DMS153 treated with DMSO at 0.1 percent for 48 hours (cell line): ENCODE measurements around the gene CDC42BPG.

Experiments
- DNase-seq: peaks from one replicate; lab custom pipeline; 2025; ENCODE audit not compliant: unreplicated experiment; lab: John Stamatoyannopoulos, UW

Gene CDC42BPG, protein sequence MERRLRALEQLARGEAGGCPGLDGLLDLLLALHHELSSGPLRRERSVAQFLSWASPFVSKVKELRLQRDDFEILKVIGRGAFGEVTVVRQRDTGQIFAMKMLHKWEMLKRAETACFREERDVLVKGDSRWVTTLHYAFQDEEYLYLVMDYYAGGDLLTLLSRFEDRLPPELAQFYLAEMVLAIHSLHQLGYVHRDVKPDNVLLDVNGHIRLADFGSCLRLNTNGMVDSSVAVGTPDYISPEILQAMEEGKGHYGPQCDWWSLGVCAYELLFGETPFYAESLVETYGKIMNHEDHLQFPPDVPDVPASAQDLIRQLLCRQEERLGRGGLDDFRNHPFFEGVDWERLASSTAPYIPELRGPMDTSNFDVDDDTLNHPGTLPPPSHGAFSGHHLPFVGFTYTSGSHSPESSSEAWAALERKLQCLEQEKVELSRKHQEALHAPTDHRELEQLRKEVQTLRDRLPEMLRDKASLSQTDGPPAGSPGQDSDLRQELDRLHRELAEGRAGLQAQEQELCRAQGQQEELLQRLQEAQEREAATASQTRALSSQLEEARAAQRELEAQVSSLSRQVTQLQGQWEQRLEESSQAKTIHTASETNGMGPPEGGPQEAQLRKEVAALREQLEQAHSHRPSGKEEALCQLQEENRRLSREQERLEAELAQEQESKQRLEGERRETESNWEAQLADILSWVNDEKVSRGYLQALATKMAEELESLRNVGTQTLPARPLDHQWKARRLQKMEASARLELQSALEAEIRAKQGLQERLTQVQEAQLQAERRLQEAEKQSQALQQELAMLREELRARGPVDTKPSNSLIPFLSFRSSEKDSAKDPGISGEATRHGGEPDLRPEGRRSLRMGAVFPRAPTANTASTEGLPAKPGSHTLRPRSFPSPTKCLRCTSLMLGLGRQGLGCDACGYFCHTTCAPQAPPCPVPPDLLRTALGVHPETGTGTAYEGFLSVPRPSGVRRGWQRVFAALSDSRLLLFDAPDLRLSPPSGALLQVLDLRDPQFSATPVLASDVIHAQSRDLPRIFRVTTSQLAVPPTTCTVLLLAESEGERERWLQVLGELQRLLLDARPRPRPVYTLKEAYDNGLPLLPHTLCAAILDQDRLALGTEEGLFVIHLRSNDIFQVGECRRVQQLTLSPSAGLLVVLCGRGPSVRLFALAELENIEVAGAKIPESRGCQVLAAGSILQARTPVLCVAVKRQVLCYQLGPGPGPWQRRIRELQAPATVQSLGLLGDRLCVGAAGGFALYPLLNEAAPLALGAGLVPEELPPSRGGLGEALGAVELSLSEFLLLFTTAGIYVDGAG (N-terminal part only)

GRCh38 chr11:64844330-64845128 lies at the start of gene CDC42BPG:
TSS of gene CDC42BPG (minus strand) at chr11:64844653. CDS start at chr11:64844569, 84 bp downstream.
- peak; percentile 68 for DNase-seq

- no peak for DNase-seq
Observed at GRCh38 chr11:64893194-64894069, 49.0 kb upstream of the CDC42BPG start.

DNA sequence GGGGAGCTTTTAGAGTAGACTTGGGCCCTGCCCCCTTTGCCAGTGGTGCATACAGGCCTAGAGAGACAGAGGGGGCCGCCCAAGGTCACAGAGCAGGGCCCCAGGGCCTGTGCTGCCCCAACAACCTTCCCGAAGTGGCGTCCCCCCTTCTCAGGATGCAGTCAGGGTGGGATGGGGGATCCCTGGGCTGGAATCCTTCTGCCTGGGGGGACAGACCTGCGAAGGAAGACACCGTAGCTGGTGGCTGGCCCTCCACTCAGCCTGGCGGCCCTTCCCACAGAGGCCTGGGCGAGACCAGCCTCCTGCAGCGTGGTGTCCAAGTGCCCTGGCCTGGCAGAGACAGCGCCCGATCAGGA lies 48.4 kb upstream of the CDC42BPG start:
- no peak for DNase-seq

GRCh38 chr11:64892411-64892831 lies 48.0 kb upstream of the CDC42BPG start:
- no peak for DNase-seq

GRCh38 chr11:64891880-64892279 lies 47.4 kb upstream of the CDC42BPG start:
- DNase-seq: no peak

- no peak for DNase-seq
Observed at GRCh38 chr11:64891215-64891848, 46.9 kb upstream of the CDC42BPG start.

DNA sequence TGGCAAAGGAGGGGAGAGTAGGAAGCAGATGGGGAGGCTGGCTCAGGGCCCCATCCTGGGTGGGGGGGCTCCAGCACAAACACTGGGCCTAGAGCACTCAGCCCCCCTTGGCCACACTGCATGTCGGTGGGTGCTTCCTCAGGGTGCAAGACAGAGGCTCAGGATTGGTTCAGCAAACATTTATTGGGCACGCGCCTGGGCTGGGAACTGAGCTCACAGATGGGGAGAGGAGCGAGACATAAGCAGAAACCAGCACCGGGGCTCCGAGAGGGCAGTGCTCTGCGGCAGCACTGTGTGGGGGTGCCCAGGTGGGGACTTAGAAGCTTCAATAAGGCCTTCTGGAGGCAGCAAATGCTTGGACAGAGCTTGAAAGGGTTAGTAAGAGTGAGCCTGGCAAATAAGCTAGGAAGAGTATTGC lies 46.1 kb upstream of the CDC42BPG start:
- no peak for DNase-seq

DNA sequence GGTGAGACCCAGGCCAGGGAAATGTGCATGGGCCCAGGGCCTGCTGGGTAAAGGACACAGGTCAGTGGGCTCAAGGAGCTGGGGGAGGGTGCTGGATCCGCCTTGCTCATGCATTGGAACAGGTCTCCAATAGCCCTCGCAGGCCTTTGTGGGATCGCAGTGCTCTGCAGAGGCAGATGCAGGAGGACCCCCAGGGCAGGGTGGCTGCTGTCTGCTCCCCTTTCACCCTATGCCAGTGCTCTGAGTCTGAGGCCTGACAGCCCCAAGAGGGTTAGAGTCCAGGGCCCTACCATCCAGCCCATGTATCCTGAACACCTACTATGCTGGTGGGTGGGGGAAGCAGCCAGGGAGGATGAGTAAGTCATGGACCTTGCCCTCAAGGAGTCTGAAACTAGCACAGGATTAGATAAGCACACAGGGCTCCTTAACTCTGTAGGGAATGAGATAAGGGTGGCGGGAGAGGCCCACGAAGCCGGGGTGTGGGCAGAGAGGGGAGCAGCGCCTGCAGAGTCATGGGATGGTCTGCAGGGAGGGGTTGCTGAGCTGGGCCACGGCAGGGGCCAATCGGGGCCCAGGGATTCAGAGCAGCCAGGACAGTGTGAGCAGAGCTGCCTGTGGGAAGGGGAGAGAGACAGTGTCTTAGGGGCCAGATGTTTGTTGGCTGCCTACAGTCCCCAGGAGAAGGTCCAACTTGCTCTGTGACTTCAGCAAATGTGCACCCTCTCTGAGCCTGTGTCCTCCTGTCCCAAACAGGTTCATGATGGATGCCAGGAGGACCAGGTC lies 44.5 kb upstream of the CDC42BPG start:
- no peak for DNase-seq

DNA sequence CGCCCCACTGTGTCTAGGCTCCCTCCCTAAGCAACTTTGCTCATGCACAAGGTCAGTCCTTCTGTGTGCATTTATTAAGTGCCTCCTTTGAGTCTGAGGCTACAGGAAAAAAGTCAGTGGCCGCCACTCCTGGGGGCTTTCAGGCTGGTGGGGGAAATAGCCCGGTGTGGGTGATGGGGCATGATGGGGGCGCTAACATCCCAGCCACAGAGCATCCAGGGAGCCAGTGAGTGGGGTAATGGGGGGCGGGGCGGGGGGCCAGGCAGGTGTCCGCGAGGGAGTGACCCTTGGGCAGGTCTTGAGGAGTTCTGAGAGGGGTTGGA lies 43.9 kb upstream of the CDC42BPG start:
- no peak for DNase-seq

GRCh38 chr11:64887757-64888405 lies 43.4 kb upstream of the CDC42BPG start:
- peak; percentile 54 for DNase-seq

DNA sequence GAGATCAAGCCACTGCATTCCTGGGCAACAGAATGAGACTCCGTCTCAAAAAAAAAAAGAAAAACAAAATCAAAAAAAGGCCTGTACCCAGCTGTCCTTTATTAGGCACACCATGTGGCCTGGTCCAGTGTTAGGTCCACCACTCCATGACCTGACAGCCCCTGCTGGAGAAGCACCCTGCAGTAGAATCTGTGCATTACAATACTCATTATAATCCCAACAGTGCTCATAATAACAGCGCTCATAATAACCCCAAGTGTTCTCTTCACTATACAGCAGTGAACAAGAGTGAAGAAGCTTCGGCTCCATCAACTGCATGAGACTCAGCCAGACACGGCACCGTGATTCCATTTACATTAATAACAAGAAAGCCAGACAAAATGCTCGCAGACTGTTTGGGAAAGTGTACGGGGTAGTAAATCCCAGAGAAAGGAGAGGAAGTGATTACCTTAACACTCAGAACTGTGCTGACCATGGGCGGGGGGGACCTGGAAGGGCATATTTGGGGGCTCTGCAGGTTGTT lies 42.8 kb upstream of the CDC42BPG start:
- DNase-seq: no peak

GRCh38 chr11:64885367-64886286 lies 41.2 kb upstream of the CDC42BPG start:
- DNase-seq: peak; percentile 15

GRCh38 chr11:64884019-64884418 lies 39.6 kb upstream of the CDC42BPG start:
- no peak for DNase-seq

DNA sequence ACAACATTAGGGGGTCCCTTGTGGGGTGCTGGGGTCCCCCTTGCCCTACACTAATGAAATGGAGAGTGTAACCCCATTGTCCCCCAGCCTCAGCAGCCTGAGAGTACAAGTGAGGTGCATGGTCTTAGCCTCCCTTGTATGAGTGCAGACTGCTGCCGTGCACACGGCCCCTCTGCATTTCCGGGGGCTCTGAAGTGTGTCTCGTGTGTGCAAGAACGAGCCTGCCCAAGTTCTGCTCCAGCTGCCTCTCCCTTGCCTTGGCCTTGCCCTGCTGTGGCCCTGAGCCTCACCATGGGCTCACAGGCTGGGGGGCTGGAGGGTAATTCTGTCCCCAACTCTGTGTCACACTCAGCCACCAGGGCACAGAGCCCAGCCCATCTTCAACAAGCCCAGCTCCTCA lies 39.1 kb upstream of the CDC42BPG start:
- no peak for DNase-seq

GRCh38 chr11:64882243-64882642 lies 37.8 kb upstream of the CDC42BPG start:
- no peak for DNase-seq

DNA sequence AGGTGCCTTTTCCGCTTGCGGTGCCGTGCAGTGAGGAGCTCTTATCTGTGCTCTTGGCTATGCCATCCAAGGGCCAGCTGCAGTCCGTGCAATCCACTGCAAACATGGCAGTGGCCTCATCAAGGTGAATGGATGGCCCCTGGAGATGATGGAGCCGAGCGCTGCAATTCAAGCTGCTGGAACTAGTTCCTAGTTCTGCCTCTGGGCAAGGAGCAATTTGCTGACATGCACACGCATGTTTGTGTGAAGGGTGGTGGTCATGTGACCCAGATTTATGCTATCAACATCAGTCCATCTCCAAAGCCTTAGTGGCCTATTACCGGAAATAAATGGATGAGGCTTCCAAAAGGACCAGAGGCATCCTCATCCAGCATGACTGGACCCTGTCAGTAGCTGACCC lies 37.0 kb upstream of the CDC42BPG start:
- DNase-seq: no peak
